D721Med (cell line): Measurements from ENCODE around the gene ESAM.
A peak's percentile ranks its signal among the peaks of the same experiment; 100 is the strongest.

Experiments used
- DNase-seq: peaks from one replicate; pipeline ENCODE4 v3.0.0; 2011; ENCODE audit warnings: low spot score; ENCODE audit not compliant: insufficient read length
- FAIRE-seq: peaks from 2 replicates; lab custom pipeline; 2011; peaks lifted over from hg19 to GRCh38; lab: Jason Lieb, UNC
- TF ChIP-seq, protein P1 (sequence below): IDR thresholded peaks from 2 replicates; pipeline ENCODE4 v1.5.1; 2012; ENCODE audit warnings: mild to moderate bottlenecking, control low read depth; ENCODE audit not compliant: insufficient read depth; ENCODE audit errors: missing control alignments

ESAM gene

GRCh38 chr11:124801014-124801413, 38.9 kb upstream of the ESAM start:
- FAIRE-seq = no peak
- DNase-seq = no peak
- TF ChIP-seq, protein P1, sequence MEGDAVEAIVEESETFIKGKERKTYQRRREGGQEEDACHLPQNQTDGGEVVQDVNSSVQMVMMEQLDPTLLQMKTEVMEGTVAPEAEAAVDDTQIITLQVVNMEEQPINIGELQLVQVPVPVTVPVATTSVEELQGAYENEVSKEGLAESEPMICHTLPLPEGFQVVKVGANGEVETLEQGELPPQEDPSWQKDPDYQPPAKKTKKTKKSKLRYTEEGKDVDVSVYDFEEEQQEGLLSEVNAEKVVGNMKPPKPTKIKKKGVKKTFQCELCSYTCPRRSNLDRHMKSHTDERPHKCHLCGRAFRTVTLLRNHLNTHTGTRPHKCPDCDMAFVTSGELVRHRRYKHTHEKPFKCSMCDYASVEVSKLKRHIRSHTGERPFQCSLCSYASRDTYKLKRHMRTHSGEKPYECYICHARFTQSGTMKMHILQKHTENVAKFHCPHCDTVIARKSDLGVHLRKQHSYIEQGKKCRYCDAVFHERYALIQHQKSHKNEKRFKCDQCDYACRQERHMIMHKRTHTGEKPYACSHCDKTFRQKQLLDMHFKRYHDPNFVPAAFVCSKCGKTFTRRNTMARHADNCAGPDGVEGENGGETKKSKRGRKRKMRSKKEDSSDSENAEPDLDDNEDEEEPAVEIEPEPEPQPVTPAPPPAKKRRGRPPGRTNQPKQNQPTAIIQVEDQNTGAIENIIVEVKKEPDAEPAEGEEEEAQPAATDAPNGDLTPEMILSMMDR = no peak

GRCh38 chr11:124800226-124800929, 38.3 kb upstream of the ESAM start, which contains the start of gene MSANTD2:
TSS of gene MSANTD2 (minus strand) at chr11:124800406. CDS start at chr11:124800380, 26 bp downstream.
- TF ChIP-seq, protein P1 = no peak
- FAIRE-seq (no peak), DNase-seq (peak; percentile 51)

- no peak for DNase-seq
- TF ChIP-seq, protein P1 = no peak
- FAIRE-seq = no peak
Measured at GRCh38 chr11:124799348-124800225, 37.5 kb upstream of the ESAM start.

DNA sequence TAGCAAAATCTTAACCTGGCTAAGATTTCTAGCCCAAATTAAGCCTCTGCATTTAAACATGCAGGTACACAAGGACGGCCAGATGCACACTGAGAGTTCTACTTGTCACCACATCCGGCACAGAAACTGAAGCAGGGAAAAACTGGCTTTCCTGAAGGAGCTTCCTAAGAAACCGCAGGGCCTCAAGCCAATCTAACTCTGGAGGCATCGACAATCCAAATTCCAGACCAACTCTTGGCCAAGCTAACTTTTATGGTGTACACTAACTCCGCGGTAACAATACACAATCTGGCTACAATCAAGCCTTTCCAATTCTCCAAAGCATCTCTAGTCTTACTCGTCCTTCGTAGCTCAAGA, 36.9 kb upstream of the ESAM start:
- DNase-seq = no peak
- TF ChIP-seq, protein P1 = no peak
- FAIRE-seq = no peak

- no peak for DNase-seq
- TF ChIP-seq, protein P1 = no peak
- FAIRE-seq = no peak
Measured at GRCh38 chr11:124796312-124796711, 34.2 kb upstream of the ESAM start.

DNA sequence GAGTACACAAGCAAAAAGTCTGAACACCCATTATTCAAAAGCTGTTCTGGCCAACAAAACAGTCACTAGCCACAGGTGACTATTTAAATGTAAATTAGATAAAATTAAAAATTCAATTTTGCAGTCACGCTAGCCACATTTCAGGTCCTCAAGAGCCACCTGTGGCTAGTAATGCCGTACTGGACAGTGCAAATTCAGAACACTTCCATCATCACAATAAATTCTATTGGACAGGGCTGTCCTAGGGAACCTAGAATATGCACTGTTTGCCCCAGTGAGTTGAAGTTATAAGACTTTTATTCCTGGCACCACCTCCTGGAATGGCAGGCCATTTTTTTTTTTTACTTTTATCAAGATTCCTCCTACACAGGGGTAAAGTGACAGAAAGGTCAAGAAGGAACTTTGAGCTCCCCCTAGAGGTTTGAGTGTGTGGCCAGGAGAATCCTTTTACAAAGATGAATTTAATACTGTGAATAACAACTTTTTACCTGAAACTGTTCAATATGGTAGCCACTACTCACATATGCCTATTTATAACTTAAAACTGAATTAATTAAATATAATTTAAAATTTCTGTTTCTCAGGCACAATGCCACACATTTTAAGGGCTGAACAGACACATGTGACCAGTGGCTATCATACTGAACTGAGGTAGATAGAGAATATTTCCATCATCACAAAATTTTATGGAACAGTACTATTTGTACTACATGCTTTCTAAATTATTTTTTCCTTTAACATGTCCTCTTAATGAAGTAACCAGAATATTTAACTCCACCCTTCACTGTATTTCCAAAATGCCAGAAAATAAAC, 31.6 kb upstream of the ESAM start:
- TF ChIP-seq, protein P1 = peak; percentile 59
- DNase-seq = no peak
- FAIRE-seq = no peak
